Measurements from ENCODE around the gene FBXW8.

The FBXW8 gene

DNA sequence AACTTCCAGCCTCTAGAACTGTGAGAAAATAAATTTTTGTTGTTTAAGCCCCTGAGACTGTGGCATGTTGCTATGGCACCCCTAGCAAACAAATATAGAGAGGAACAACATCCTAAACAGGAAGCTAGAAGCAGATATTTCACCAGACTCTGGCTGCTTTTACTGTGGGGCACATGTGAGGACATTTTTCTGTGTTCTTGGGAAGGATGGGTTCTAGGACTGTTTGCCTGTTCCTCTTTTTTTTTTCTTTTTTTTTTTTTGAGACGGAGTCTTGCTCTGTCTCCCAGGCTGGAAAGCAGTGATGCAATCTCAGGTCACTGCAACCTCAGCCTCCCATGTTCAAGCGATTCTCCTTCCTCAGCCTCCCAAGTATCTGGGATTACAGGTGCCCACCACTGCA is 25.3 kb upstream of the FBXW8 start:
- no peak for DNase-seq (ENCODE audit: low read depth in 2 of 2)

DNA sequence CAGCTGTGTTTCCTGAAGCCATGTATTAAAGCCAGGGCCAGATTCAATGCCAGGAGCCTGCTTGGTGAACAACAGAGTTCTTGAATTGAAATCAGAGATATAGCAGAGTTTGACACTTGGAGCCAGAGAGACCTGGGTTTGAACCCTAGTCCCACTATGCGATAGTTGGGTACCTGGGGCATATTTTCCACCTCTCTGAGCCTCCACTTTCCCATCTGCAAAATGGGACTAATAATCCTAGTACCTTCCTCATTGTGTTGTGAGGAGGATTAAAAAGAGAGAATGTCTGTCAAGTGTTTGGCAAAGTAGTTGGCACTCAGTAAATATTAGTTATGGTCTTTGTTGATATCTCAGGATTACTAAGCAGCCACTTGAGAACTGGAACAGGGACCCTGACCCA is 23.5 kb upstream of the FBXW8 start:
- DNase-seq (ENCODE audit: low read depth in 2 of 2): no peak

DNA sequence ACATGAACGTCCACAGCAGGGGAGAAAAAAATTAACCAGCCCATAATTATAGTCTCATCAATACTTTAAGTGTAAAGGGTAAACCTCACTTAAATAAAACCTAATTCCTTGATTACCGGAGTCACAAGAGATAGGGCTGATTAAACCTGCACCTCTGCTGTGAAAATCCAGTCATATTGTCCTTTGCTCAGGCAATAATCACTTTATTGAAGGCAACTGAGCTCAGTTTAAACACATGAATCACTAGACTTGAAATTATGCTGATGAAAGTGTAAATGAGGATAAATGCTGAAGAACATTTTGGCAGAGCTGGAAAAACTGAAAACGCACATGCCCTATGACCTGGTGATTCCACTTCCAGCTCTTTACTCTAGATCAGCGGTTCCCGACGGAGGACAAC is 22.9 kb upstream of the FBXW8 start:
- DNase-seq (ENCODE audit: low read depth in 2 of 2): no peak

DNA sequence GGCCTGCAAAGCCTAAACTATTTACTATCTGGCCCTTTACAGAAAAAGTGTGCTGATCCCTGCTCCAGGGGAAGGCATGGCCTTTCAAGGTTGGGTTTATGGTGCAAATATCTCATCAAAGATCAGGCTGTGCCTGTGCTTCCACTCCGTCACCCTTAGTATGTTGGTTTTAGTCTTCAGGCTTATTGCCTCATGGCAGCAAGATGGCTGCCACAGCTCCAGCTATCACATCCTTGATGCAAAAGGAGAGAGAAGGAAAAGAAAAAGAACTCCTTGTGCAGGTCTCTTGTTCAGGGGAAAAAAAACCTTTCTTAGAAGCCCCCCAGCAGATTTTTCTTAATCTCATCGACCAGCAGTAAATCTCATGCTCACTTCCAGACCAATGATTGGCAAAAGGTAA is 20.4 kb upstream of the FBXW8 start:
- no peak for DNase-seq (ENCODE audit: low read depth in 2 of 2)

DNA sequence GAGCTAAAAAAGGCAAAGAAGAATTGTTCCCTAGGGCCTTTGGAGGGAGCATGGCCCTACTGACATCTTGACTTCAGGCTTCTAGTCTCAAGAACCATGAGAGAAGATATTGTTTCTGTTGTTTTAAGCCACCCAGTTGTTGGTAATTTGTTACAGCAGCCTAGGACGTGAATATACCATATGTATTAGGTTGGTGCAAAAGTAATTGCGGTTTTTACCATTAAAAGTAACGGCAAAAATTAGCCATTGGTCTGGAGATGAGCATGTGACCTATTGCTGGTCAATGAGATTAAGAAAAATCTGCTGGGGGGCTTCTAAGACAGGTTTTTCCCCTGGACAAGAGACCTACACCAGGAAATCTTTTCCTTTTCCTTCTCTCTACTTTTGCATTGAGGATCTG is 19.7 kb upstream of the FBXW8 start:
- no peak for DNase-seq (ENCODE audit: low read depth in 2 of 2)

DNA sequence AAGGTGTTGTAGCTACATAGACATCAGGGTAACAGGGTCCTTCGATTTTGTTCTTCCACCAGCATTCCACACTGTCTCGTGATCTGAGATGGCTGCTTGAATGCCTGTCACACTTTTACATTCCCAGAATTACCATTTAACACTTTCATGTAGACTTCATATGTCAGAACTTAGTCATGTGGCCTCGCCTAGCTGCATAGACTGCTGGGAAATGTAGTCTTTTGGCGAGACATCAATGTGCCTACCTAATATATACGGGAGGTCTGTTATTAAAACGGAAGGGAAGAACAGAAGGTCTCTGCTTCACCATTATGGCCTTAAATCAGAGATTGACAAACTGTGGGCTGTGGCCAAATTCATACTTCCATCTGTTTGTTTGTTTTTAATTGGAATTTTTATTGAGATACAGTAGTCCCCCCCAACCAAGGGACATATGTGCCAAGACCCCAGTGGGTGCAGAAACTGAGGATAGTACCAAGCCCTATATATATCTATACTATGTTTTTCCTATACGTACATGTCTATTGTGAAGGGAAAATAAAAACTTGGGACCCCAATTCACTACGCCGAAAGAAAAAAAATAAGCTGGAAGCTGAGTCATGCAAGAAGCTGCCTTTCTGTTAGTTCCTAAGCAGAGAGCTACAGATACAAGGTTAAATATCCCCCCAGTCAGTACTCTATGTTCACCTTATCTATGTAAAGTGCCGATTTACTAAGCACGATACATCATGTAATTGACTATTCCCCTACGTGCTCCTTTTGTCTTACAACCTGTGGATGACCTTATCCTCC is 18.2 kb upstream of the FBXW8 start:
- no peak for DNase-seq (ENCODE audit: low read depth in 2 of 2)

DNA sequence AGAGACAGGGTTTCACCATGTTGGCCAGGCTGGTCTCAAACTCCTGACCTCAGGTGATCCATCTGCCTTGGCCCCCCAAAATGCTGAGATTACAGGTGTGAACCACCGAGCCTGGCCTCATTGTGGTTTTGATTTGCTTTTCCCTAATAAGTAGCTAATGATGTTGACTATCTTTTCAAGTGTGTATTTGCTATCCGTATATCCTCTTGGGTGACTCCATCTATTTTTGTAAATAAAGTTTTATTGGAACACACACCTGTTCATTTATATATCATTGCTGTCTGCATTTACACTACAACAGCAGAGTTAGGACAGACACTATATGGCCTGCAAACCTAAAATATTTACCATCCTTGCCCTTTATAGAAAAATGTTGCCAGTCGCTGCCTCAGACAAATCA is 15.8 kb upstream of the FBXW8 start:
- no peak for DNase-seq (ENCODE audit: low read depth in 2 of 2)

DNA sequence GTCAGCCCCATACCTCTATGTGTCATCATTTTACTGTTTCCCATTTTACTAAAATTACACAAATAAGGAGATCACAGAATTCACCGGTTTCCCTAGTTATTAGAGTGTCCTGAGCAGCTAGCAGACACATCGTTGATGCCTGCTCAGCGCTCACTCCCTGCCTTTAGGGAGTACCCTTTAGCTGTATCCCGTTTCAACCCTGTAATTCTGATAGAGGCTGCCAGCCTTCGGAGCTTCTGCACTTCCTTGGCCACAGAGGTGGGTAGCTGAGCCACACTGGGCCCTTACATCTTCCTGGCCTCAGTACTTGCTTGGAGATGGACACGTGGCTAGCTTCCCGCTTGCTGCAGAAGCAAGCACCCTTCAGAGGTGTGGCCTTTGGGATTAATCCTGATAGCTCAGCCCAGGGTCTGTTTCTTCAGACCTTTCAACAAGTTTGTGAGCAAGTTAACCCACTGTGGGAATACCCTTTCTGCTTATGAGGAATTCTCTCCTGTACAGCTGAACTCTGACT is 14.3 kb upstream of the FBXW8 start:
- no peak for DNase-seq (ENCODE audit: low read depth in 2 of 2)

DNA sequence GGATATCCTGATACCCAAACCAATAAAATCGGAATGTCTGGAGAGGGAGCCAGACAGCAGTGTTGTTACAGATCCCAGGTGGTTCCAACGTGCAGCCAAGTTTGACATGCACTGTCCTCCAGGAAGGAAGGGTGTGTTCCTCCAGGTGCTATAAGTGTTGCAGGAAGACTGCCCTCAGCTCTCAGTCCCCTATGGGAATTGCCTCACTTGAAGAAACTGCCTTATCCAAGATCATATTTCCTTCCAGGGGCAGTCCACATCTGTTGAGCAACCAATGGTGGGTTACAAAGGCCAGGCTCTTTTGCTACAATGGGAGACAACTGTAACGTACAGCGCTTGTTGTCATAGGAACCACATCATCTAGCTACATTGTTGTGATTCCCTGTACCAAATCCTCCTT is 13.3 kb upstream of the FBXW8 start:
- DNase-seq (ENCODE audit: low read depth in 2 of 2): no peak

DNA sequence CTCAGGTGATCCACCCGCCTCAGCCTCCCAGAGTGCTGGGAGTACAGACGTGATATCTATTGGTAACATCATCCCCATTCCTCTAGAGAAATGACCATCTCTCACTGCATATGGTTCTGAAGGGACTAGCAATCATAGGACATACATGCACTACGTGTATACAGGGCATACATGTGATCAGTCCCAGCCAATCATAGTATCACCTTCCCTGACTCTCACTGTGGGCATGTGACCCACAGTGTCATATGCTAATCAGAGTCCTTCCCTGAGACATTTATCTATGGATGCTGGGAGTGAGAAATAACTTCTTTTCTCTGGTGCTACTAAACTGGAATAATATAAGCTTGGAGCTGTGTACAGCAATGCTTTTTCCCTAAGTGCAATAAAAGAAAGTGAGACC is 12.1 kb upstream of the FBXW8 start:
- DNase-seq (ENCODE audit: low read depth in 2 of 2): no peak

DNA sequence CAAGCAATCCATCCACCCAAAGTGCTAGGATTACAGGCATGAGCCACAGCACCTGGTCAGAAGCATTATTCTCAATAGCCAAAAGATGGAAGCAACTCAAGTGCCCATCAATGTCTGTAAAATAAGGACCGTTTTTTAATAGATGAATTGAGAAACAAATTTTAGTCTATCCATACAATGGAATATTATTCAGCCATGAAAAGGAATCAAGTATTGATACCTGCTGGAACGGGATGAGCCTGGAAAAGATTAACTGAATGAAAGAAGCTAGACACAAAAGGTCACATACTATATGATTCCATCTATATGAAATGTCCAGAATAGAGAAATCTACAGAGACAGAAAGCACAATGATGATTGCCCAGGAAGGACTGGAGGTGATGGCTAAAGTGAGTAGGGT is 9.1 kb upstream of the FBXW8 start:
- DNase-seq (ENCODE audit: low read depth in 2 of 2): no peak

DNA sequence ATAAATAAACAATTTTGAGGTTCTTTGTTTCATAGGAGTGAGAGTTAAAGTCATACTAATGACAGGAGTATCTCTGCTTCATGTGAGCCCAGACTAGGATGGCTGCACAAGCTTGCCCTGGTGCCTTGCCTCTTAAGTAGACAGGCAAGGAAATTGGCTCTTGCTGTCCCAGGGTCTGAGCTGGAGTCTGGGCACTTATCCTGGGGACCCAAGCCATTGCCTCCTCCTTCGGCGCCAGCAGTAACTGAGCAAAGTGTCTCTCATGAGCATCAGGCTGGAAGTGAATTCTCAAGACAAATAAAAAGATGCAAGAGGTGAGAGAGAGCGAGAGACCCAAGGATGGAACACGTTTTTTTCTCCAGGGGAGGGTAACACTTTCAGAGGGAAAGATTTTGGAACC is 6.9 kb upstream of the FBXW8 start:
- DNase-seq (ENCODE audit: low read depth in 2 of 2): no peak

DNA sequence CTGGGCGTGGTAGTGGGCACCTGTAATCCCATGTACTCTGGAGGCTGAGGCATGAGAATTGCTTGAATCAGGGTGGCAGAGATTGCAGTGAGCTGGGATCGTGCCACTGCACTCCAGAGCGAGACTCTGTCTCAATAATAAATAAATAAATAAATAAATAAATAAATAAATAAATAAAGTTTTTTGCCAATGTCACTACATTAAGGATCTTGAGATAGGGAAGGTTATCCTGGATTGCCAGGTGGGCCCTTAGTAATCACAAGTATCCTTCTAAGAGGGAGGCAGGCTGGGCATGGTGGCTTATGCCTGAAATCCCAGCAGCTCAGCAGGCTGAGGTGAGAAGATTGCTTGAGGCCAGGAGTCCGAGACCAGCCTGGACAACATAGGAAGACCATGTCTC is 4.5 kb upstream of the FBXW8 start:
- DNase-seq (ENCODE audit: low read depth in 2 of 2): no peak

DNA sequence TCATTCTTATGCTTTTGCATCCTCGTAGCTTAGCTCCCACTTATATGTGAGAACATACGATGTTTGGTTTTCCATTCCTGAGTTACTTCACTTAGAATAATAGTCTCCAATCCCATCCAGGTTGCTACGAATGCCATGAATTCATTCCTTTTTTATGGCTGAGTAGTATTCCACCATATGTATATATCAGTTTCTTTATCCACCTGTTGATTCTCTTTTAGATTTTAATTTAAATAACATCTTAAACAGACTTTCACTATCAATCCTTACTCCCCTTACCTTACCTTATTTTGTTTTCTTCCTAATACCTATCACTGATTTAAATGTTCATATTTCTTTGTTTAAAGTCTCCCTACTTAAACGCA is 488 bp upstream of the FBXW8 start:
- DNase-seq (ENCODE audit: low read depth in 2 of 2): no peak

DNA sequence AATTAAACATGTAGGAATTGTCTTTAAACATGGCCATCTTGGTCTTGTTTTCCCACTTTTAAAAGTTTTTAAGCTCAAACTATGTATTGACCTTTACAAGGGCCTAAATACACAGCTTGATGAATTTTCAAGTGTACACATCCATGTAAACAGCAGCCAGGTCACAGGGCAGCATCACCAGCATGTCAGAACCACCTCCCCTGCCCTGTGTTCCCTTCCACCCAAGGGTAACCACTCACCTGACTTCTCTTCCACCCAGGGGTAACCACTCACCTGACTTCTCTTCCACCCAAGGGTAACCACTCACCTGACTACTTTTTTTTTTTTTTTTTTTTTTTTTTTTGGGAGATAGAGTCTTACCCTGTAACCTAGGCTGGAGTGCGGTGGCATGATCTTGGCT is 4.6 kb downstream of the FBXW8 start:
- DNase-seq (ENCODE audit: low read depth in 2 of 2): no peak

DNA sequence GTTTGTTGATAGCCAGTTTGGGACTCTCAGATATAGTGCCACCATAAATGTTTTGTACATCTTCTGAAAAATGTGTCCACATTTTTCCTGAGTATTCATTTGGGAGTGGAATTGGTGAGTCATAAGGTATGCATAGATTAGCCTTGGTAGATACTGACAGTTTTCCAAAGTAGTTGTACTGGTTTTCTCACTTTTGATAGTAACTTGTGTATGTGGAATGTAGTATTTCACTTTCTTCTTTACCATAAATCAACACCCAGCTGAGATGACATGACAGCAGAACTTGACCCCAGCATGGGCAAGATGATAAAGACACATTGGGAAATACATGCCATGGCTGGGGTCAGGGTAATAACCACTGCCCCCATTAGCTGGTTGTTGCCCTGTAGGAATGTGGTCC is 5.4 kb downstream of the FBXW8 start:
- DNase-seq (ENCODE audit: low read depth in 2 of 2): no peak

DNA sequence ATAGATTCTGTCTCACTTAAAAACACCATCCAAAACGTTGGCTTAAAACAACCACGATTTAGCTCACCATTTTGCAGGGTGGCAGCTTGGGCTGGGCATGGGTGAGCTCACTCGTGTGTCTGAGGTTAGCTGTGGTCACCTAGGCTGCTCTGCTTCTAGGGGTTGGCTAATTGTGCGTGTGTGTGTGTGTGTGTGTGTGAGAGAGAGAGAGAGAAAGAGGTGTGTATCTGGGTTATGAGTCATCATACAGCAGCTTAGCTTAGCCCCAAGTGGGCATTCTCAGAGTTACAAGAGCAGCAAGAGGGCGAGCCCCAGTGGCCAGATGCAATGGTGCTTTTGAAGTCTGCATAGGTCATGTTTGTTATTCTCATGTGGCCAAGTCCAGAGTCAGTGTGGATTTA is 6.0 kb downstream of the FBXW8 start:
- DNase-seq (ENCODE audit: low read depth in 2 of 2): peak in 1 of 2 donors; percentile 46

DNA sequence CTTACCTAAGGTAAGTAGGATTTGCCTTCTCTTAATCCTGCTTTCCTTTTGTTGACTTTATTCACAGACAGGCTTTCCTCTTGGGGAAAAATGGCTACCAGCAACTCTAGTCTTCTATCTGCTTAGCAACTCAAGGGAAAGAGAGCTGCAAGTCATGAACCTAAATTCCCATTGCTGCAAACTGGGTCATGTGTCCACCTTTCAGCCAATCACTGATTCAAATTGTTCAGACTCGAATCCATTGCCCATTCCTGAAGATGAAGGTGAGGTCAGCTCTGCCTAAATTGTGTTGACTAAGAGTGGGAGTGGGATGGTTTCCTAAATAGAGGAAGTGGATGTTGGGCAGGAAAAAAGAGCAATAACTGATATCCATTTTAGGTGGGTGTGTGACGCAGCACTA is 7.7 kb downstream of the FBXW8 start:
- DNase-seq (ENCODE audit: low read depth in 2 of 2): no peak

DNA sequence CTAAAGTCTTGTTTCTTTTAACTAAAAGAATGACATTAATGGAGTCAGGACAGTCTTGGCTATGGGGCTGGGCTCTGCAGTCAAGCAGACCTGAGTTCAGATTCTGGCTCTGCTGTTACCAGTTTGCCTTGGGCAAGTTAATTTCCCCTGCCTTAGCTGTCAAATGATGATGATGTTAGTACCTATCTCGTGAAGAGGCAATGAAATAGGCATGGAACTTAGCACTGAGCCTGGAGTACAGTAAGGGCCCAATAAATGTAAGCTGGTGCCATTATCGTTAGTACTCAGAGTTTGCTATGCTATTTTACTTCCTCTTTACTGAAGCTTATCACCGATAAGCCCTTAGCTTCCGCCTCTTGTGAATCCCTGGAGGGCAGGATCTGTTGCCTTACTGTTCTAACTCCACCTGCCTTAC is 8.5 kb downstream of the FBXW8 start:
- DNase-seq (ENCODE audit: low read depth in 2 of 2): no peak

DNA sequence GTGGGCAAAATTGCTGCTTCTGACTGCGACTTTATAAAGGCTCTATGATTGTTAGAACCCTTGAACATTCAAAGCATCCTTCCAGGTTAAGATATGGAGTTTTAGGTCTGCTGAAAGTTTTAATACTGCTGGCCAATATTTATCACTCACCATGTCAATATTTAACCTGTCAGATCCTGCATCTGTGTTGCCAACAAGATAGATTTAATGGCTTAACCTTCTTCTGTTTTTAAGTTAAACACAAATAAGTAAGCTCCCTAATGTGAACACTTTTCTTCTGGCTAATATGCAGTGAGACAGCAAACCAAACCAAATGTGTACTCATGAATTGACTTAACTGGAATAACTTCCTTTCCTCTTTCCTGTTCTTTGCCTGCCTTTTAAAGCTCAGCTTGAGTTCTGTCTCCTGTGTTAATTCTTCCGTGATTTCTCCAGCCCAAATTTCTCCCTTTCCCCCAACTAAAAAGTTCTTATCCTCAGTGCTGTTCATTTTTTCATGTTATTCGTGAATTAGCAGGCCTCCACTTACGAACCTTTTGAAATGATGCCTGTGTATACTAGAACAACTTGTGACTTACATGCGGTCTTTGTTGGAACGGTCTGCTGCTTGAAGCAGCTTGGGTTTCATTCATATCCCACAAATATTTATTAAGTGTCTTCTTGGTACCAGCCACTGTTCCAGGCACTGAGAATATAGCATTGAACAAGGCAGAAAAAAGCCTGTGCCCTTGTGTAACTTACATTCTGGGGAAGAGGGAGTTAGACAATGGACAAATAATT is 9.1 kb downstream of the FBXW8 start:
- no peak for DNase-seq (ENCODE audit: low read depth in 2 of 2)

DNA sequence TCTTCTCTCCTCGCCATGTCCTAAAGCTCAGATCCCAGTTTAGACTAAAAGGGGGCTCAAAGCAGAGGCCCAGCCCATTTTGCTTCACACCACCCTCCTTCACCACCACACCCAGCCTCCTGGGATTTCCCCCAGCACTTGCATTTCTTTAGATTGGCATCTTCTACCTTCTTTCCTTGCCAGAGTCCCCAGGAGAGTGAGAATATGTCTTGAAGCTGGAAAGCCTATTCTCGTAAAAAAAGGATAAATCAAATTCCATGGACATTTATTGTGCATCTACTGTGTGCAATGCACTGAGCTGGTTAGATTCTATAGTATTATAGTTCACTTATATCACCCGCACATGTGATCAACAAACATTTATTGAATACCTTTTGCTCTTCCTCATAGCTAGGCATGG is 10.2 kb downstream of the FBXW8 start:
- DNase-seq (ENCODE audit: low read depth in 2 of 2): no peak

DNA sequence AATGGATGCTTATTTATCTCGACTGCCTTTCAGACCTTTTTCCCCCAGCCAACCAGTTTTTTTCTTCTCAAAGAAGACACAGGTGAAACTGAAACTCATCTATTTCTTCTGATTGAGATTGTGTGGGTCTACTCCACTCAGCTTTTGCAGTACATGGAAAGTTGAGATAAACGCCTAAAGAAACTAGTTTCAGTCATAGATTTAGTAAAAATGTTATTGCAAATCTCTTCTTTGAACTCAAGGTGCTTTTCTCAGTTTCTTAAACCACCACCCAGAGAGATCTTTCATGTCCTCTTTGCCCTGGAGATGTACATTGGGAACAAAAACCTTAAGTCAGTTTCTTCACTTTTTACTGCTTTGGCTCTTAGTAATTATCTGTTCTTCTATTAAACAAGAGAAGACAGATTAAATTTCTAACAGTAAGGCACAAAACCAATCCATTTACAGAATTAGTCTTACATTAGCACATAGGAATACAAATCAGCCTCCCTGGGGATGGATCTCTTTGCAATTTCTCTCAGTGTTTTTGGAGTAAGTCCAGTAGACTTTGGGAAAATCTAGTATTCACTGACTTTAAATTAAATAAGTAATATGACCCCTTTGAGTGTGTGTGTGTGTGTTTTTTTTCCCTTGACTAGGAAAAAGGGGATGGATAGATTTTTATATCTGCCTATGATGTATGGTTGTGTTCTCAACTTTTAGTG is 11.6 kb downstream of the FBXW8 start:
- no peak for DNase-seq (ENCODE audit: low read depth in 2 of 2)
